GM18519 (cell line): ENCODE measurements around the gene SLC26A6.

ENCODE experiments used
- ATAC-seq: cut with Tn5 transposase; IDR thresholded peaks from one replicate; pipeline ENCODE4 v1.9.1; 2021; ENCODE audit warnings: mild to moderate bottlenecking, moderate library complexity; ENCODE audit not compliant: unreplicated experiment, low FRiP score

The SLC26A6 gene

GRCh38 chr3:48601622-48601994 is 33.7 kb downstream of the SLC26A6 start:
- no peak for ATAC-seq

DNA sequence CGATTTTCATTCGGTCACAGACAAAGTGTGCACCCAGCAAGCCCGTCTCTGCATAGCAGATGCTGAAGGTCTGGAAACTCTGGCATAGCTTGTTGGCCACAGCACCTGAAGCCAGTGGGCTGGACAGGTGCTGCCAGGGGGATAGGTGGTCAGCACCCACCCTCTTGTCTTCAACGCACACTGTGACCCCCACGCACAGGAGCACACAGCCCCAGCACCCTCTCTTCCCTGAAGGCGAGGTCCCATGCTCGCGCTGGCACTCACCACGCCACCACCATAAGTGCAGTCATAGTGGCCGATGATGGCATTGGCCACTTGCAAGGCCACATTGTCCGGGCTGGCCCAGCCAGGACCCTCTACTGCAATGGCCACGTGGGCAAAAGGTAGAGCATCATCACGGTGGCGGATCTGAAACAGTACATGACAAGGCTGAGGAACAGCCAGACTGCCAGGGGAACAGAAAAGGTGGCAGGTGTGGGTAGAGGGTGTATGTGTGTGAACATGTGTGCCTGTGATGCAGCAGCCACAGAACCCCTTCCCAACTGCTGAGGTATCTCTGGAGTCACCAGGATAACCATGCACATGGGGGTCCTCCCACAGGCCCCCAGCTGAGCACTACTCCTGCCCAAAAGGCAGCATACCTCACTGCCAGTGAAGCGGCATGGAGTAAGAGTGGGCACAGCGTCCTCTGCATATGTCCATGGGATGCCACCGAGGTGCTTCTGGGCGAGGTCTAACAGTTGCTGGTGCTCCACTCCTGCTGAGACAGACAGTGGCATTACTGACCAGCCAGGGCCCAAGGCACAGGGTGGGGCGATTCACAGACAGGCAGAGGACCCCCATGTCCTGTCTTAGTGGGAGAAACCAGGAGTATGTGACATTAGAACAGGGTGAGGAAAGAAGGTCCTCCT is 34.3 kb downstream of the SLC26A6 start:
- ATAC-seq: no peak

- ATAC-seq: no peak
These were observed 35.6 kb downstream of the SLC26A6 start for GRCh38 chr3:48599509-48600285.

DNA sequence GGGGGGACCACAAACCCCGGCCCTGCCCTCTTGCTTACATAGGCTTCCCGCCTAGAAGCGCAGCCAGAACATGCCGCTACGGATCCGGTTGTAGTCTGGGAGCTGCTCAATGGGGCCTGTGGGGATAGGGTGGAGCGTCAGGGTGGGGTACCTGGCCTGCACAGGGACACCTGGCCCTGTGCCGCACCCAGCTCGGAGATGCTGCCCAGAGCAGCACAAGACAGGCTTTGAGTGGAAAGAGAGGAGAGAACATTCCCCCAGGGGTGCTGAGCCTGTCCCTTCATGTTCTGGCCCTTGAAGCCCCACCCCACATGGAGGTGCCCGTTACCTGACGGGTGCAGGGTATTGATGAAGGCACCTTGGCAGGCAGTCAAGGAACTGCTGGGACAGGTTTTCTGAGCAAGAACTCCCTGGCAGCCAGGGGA is 36.2 kb downstream of the SLC26A6 start:
- ATAC-seq: no peak

- ATAC-seq: no peak
These were observed 36.8 kb downstream of the SLC26A6 start for GRCh38 chr3:48598323-48599076.

DNA sequence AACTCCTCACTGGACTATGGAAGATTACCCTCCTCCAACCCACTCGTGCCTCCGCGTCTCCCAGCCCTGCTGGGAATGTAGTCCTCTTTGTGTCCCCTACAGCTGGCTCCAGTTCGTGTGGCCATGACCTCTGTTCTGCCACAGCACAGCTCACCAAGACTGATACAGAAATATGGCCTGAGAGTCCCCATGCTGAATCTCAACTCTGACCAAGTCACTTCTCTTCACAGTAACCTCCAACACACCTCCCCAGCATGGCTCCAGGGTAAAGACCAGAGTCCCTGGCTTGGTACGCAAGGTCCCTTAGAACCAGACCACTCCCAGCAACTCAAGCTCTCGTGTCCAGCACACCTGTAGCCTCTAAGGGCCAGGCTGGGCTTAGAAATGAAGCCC is 37.9 kb downstream of the SLC26A6 start:
- no peak for ATAC-seq

DNA sequence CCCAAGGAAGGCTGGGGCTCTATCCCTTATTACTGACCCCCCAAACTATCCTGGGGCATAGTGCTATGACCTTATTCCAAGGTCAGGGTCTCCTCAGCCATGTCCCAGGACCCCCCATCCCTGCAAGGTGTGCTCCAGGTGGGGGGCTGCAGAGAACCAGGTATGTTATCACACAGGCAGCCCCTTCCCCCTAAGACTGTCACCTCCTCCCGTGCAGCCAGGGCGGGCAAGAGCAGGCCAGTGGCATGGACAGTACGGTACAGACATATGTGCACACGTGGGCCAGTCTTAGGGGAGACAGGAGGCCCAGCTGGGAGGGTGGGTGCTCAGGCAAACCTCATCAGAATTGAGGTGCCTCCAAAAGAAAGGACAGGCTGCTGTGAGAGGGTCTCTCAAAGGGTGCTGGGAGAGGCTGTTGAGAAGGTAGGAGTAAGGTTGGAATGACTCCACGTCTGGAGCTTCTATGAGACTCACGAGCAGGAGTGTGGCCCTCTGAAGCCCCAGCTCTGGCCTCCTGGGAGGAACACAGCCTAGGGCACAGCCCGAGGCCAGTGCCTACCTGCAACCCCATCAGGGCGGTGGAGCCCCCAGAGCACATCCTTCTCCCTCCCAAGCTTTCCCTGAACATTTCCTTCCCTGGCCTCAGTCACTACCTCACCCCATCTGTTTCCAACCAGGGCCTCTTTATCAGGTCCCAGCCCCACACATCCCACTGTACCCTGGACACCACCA is 38.4 kb downstream of the SLC26A6 start:
- ATAC-seq: no peak

GRCh38 chr3:48596157-48596556 is 39.1 kb downstream of the SLC26A6 start:
- ATAC-seq: no peak

- no peak for ATAC-seq
These were observed 39.6 kb downstream of the SLC26A6 start for GRCh38 chr3:48595526-48596121.

DNA sequence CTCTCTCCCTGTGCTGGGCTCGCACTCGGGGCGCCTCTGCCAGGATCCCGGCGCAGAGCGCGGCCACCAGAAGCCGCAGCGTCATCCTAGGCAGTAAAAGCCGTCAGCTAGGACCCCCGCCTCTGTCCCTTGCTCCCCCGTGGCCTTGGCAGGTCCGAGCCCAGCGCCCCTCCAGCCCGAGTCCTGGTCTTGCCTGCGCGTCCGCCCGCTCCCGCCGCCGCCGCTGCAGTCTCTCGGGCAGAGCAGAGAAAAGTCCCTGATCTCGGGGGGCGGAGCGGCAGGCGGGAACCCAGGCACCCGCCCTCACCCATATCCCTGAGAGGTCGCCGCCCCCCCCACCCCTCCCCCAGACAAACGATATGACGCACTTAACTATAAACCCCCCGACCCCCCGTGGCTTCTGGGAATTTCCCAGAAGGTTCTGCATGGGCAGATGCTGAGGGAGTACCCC is 40.2 kb downstream of the SLC26A6 start, which contains the start of gene COL7A1:
Gene COL7A1 (minus strand): TSS at position 255 of the 451 bp plus-strand sequence. CDS start 170 bp downstream, at position 85.
- no peak for ATAC-seq

DNA sequence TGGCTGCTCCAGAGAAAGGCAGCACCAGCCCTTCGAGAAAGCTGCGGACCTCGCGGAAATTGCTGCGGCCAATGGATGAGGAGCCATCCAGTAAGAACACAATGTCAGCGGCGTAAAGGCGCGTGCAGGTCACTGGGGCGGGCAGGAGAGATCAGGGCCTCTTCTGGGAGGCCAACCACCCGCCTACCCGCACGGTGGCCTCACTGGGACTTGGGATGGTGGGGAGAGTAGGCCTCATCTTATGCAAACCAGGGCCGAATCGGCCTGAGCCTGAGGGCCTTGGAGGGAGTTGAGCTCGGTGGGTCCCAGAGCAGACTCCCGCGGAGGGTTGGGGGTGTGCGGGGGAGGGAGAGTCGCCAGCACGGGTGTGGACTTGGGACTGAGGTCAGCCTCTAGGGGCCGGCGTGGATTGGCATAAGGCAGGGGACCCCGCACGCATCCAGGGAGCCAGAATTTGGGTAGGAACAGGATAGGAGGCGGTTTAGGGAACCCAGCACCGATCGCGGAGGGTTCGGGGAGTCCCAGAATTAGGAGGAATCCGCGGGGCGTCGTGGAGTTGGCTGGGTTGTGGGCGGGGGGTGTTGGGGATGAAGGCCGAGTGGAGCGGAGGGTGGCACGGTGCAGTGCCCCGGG is 40.7 kb downstream of the SLC26A6 start:
- no peak for ATAC-seq

DNA sequence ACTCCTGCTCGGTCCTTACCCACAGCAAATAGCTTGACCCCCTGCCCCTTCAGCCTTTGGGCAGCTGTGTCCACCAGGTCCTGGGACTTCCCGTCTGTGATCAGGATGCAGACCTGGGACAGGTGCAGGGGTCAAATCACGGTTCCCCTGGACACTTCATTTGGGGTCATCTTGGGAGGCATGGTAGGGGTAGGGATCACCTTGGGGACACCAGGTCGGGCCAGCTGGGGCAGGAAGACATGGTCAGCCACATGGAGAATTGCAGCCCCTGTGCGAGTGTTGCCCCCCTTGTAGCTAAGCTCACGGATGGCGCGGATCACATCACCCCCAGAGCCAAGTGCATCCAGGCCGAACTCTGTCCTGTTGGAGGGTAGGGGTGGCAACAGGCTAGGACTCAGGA is 41.9 kb downstream of the SLC26A6 start:
- no peak for ATAC-seq

DNA sequence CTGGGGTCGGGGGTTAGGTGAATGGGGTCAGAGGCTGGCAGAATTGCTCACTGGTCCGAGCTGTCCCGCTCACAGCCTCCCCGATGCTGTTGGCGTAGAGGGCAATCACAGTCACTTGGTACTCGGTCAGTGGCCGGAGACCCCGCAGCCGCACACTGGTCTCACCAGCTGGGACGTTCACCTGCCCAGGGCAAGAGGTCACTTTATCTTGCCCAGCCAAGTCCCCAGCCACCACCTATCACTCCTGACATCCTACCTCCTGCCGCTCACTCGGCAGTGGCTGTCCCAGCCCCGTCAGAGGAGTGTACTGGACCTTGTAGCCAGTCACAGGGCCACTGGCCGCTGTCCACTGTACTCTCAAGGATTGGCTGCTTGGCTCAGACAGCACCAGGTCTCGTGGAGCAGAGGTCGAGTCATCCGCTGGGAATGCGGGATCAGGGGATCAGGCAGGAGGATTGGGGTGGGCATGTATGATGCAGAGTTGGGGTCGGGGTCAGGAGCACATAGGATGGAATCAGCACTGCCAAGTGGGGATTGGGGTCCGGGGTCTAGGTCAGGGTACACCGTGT is 42.7 kb downstream of the SLC26A6 start:
- ATAC-seq: no peak

DNA sequence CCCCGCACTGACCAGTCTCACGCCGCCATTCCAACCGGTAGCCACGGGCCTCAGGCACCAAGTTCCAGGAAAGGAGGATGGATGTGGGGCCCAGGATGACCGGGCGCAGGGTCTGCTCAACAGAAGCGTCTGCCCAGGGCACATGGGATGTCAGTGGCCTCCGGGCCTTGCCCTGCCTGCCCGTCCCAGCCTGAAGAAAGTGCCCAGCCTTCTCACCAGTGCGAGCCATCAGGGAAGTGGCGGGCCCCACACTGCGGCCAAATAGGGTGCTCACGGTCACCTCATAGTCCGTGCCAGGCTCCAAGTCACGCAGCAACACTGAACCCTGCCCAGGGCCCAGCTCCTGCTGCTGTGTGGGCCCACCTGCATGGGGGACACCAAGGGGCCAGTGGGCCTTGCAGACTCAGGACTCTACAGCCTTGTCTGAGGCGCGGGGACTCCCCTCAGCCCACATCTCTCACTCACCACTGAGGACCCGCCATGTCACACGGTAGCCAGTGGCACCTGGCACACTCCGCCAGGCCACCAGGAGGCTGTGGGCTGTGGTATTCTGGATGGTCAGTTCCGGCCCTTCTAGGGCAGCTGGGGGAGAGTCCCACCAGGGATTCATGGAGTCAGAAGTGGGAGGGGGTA is 43.3 kb downstream of the SLC26A6 start:
- ATAC-seq: no peak

DNA sequence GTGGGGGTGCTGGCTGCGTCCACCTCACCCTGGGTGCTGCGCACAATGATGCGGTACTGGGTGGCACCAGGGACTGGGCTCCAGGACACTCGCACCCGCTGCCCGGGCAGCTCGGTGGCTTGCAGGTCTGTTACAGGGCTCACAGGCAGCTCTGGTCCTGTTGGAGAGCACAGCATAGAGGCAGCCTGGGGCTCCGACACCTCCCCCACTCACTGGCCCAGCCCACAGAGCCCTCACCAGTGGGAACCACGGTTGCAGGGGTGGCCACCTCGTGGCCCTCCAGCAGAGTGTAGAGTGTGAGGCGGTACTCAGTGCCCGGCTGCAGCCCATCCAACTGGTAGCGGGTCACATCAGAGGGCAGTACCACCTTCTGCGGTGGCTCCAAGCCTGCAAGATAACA is 43.8 kb downstream of the SLC26A6 start:
- ATAC-seq: no peak

GRCh38 chr3:48588230-48588629 is 47.0 kb downstream of the SLC26A6 start:
- ATAC-seq: no peak

- no peak for ATAC-seq
These were observed 47.6 kb downstream of the SLC26A6 start for GRCh38 chr3:48587686-48588085.

DNA sequence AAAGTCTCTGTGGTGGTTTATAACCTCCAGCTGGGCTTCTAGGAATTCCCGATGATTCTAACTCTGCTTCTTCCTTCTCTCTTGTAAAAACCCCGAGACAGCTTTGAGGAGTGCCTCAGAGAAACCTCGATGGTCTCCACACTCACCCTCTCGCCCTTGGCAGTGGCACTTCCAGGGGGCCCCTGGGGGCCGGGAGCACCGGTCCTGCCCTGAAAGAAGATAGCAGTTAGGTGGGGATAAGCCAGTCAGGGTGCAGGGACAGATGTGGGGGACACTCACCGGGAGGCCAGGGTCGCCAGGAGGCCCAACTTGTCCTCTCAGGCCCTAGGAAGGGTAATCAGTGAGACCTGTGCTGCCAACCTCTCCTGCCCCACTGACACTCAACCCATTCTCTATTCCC is 49.9 kb downstream of the SLC26A6 start:
- ATAC-seq: no peak
